ENCODE measurements around the gene MPI.

- TF ChIP-seq CTCF (IDR thresholded peaks at IDR 0.05) (no peak), POLR2A (IDR thresholded peaks at IDR 0.05) (no peak)
Measured at GRCh38 chr15:74882528-74882927, 7.3 kb upstream of the MPI start.

All from Peyer's patch (tissue), 4 donors.